Endodermal cell (in vitro differentiated cells): ENCODE data around the gene TRPM3. TPM values are rescaled to one million over a fixed set of nuclear protein-coding genes. Genes with fewer than 3 reads are reported as not detected.

Experiments
- DNase-seq: peaks from one replicate; pipeline ENCODE4 v3.0.0-alpha.2; 2017
- H3K27ac ChIP-seq: 2 replicates; pipeline ENCODE4 v1.5.1; 2013; ENCODE audit warnings: mild to moderate bottlenecking, low read depth, low read length, moderate library complexity
- H3K27me3 ChIP-seq: 2 replicates; pipeline ENCODE4 v1.6.1; 2013; ENCODE audit warnings: mild to moderate bottlenecking, low read length, moderate library complexity; ENCODE audit not compliant: insufficient read depth, control insufficient read depth, poor library complexity, severe bottlenecking
- H3K36me3 ChIP-seq: 2 replicates; pipeline ENCODE4 v1.7.0; 2013; ENCODE audit warnings: mild to moderate bottlenecking, low read length, moderate library complexity; ENCODE audit not compliant: control insufficient read depth, insufficient read depth
- H3K4me1 ChIP-seq: one replicate; pipeline ENCODE4 v1.7.0; 2013; ENCODE audit warnings: low read length; ENCODE audit not compliant: control insufficient read depth, insufficient read depth
- H3K4me3 ChIP-seq: 2 replicates; pipeline ENCODE4 v1.5.1; 2013; ENCODE audit warnings: mild to moderate bottlenecking, low read length, moderate library complexity
- H3K9ac ChIP-seq: 2 replicates; pipeline ENCODE4 v1.6.1; 2013; ENCODE audit warnings: mild to moderate bottlenecking, low read length, moderate library complexity; ENCODE audit not compliant: poor library complexity, severe bottlenecking; ENCODE audit errors: extremely low read depth
- H3K9me3 ChIP-seq: 2 replicates; pipeline ENCODE4 v1.6.1; 2013; ENCODE audit warnings: mild to moderate bottlenecking, low read length, moderate library complexity; ENCODE audit not compliant: control insufficient read depth
- H3K27ac Mint-ChIP-seq: 2 replicates; pipeline ENCODE4 v1.8.0; 2020; ENCODE audit warnings: mixed read lengths
- H3K27me3 Mint-ChIP-seq: 2 replicates; pipeline ENCODE4 v1.8.0; 2021; ENCODE audit warnings: mild to moderate bottlenecking, mixed read lengths; ENCODE audit not compliant: insufficient read depth
- H3K36me3 Mint-ChIP-seq: 2 replicates; pipeline ENCODE4 v1.8.0; 2020; ENCODE audit warnings: low read depth, mixed read lengths
- H3K4me1 Mint-ChIP-seq: 2 replicates; pipeline ENCODE4 v1.8.0; 2020; ENCODE audit warnings: mixed read lengths
- H3K4me3 Mint-ChIP-seq: 2 replicates; pipeline ENCODE4 v1.8.0; 2020; ENCODE audit warnings: mild to moderate bottlenecking, moderate library complexity, mixed read lengths
- H3K9me3 Mint-ChIP-seq: 2 replicates; pipeline ENCODE4 v1.8.0; 2020; ENCODE audit warnings: mild to moderate bottlenecking, mixed read lengths
- CTCF ChIP-seq: fragments of 200-600 bp; sonication (generic); conservative IDR thresholded peaks from 2 replicates; pipeline ENCODE4 v1.5.0; 2021; ENCODE audit warnings: antibody characterized with exemption, mild to moderate bottlenecking
- WGBS, 2 experiments: methylation state at CpG; one replicate each; pipeline versions ENCODE4 v1.1.5 to v1.1.7; 2013; ENCODE audit warnings: missing lambda C conversion rate in 2 of 2, mixed read lengths in 1 of 2; ENCODE audit not compliant: insufficient coverage in 1 of 2, insufficient read length in 1 of 2; 5-methylcytosine and 5-hydroxymethylcytosine counted together
- total RNA-seq, 2 donors: library from RNA; stranded (reverse); fragmentation: NEBNext Ultra II Directional in 1 of 2; extraction: Animal tissue kit (Norgen Biotek cat#: 25700) in 1 of 2; gene quantifications; 2 replicates in 1 of 2; 3 replicates in 1 of 2; pipeline ENCODE4 v1.2.1, GENCODE V29; 2021

Gene TRPM3
- total RNA-seq, 2 donors from 2014 or later: 1.8 to 2.5 TPM

GRCh38 chr9:70773579-70773978, 347.8 kb downstream of the TRPM3 start:
- Mint-ChIP-seq H3K36me3 (no peaks in the 10 kb centered on the region), H3K27me3 (peaks cover 5% of the 10 kb centered on the region), H3K4me1 (peaks cover 2% of the 10 kb centered on the region), H3K4me3 (no peak overlapping the region), H3K27ac (no peak overlapping the region), H3K9me3 (no peaks in the 10 kb centered on the region)
- TF ChIP-seq CTCF: no peak
- Histone ChIP-seq H3K4me3 (no peak overlapping the region), H3K4me1 (no peaks in the 10 kb centered on the region), H3K36me3 (no peaks in the 10 kb centered on the region), H3K9me3 (no peaks in the 10 kb centered on the region), H3K27ac (no peak overlapping the region), H3K9ac (no peak overlapping the region), H3K27me3 (no peaks in the 10 kb centered on the region)
- no peak for DNase-seq
- 95 to 100% methylated on average over 4 to 5 of the region's 5 CpGs for WGBS, 2 experiments

DNA sequence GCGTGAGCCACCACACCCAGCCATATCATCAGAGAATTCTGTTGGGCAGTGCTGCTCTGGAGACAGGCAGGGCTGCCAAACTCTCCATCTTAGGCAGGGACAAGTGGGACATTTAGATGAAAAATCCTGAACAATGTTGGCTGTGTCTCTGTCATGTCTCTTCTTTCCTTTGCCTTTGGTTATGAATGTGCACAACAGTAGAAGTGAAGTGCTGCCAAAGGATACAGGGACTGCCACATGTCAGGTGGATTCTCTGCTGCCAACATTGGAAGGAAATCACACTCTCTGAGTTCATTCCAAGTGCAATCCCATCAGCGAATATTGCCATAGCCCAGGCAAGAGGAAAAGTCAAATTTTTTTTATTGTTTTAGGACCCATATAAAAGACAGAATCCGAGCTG, 348.8 kb downstream of the TRPM3 start:
- peaks cover 5% of the 10 kb centered on the region for H3K27me3 Mint-ChIP-seq
- 89 to 100% methylated on average over 1 to 3 of the region's 3 CpGs for WGBS, 2 experiments

GRCh38 chr9:70765946-70766345, 355.5 kb downstream of the TRPM3 start:
- Histone ChIP-seq H3K27me3 (peaks cover 33% of the 10 kb centered on the region), H3K9ac (no peak overlapping the region), H3K9me3 (no peaks in the 10 kb centered on the region), H3K27ac (no peak overlapping the region), H3K36me3 (no peaks in the 10 kb centered on the region), H3K4me1 (no peaks in the 10 kb centered on the region), H3K4me3 (no peak overlapping the region)
- Mint-ChIP-seq H3K4me1 (peaks cover 7% of the 10 kb centered on the region), H3K36me3 (no peaks in the 10 kb centered on the region), H3K27ac (no peak overlapping the region), H3K4me3 (no peak overlapping the region), H3K9me3 (no peaks in the 10 kb centered on the region), H3K27me3 (peaks cover 6% of the 10 kb centered on the region)
- DNase-seq: no peak
- no peak for TF ChIP-seq CTCF
- 93% methylated on average over 1 of the region's 1 CpG; no CpG with 5 or more reads in 1 of the 2 experiments for WGBS, 2 experiments

More for the DNA sequence above, 348.8 kb downstream of the TRPM3 start:
- Histone ChIP-seq H3K36me3 (no peaks in the 10 kb centered on the region), H3K4me3 (no peak overlapping the region), H3K9ac (no peak overlapping the region), H3K27me3 (no peaks in the 10 kb centered on the region), H3K4me1 (no peaks in the 10 kb centered on the region), H3K27ac (no peak overlapping the region), H3K9me3 (no peaks in the 10 kb centered on the region)
- Mint-ChIP-seq H3K27ac (no peak overlapping the region), H3K4me1 (no peaks in the 10 kb centered on the region), H3K4me3 (no peak overlapping the region), H3K9me3 (no peaks in the 10 kb centered on the region), H3K36me3 (no peaks in the 10 kb centered on the region)
- TF ChIP-seq CTCF: no peak
- no peak for DNase-seq
